ENCODE measurements around the gene CHIC2.

GRCh38 chr4:54098375-54098774 lies 34.0 kb upstream of the CHIC2 start:
- TF ChIP-seq, protein P1, sequence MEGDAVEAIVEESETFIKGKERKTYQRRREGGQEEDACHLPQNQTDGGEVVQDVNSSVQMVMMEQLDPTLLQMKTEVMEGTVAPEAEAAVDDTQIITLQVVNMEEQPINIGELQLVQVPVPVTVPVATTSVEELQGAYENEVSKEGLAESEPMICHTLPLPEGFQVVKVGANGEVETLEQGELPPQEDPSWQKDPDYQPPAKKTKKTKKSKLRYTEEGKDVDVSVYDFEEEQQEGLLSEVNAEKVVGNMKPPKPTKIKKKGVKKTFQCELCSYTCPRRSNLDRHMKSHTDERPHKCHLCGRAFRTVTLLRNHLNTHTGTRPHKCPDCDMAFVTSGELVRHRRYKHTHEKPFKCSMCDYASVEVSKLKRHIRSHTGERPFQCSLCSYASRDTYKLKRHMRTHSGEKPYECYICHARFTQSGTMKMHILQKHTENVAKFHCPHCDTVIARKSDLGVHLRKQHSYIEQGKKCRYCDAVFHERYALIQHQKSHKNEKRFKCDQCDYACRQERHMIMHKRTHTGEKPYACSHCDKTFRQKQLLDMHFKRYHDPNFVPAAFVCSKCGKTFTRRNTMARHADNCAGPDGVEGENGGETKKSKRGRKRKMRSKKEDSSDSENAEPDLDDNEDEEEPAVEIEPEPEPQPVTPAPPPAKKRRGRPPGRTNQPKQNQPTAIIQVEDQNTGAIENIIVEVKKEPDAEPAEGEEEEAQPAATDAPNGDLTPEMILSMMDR (IDR thresholded peaks at IDR 0.05): no peak
- no peak for TF ChIP-seq POLR2AphosphoS5 (IDR thresholded peaks at IDR 0.05)
